SK-N-MC (cell line): ENCODE data around the gene ADARB2.

ENCODE experiments used
- DNase-seq: peaks from one replicate; pipeline ENCODE4 v3.0.0-alpha.2; 2011; ENCODE audit warnings: low read depth, low spot score
- H3K27ac ChIP-seq: fragments of 200-600 bp; sonication (generic); 2 replicates; pipeline ENCODE4 v1.5.1; 2016; ENCODE audit warnings: mixed run types
- H3K36me3 ChIP-seq: fragments of 200-600 bp; sonication (generic); 2 replicates; pipeline ENCODE4 v1.6.1; 2017; ENCODE audit warnings: antibody characterized with exemption, low read length, mixed read lengths; ENCODE audit not compliant: insufficient read depth
- H3K4me3 ChIP-seq: fragments of 200-600 bp; sonication (generic); 2 replicates; pipeline ENCODE4 v1.5.1; 2016
- H3K9ac ChIP-seq: fragments of 200-600 bp; sonication (generic); 2 replicates; pipeline ENCODE4 v1.8.0; 2017; ENCODE audit warnings: mixed run types, mixed read lengths; ENCODE audit not compliant: insufficient read length
- H3K9me3 ChIP-seq: fragments of 200-600 bp; sonication (generic); 2 replicates; pipeline ENCODE4 v1.6.1; 2017; ENCODE audit warnings: low read depth, mild to moderate bottlenecking, antibody characterized with exemption, low read length, moderate library complexity, mixed read lengths
- EZH2 ChIP-seq: fragments of 200-600 bp; sonication (generic); IDR thresholded peaks from one replicate; pipeline ENCODE4 v1.6.1; 2017; ENCODE audit warnings: antibody characterized with exemption
- FOXP2 ChIP-seq: optimal IDR thresholded peaks from 2 replicates; pipeline ENCODE3; 2011; ENCODE audit warnings: mild to moderate bottlenecking, moderate library complexity; ENCODE audit not compliant: insufficient read depth; ENCODE audit errors: extremely low read length, control extremely low read depth
- POLR2AphosphoS5 ChIP-seq: IDR thresholded peaks from 2 replicates; pipeline ENCODE4 v1.6.1; 2012; ENCODE audit warnings: mild to moderate bottlenecking, low read depth, low read length, borderline replicate concordance

Gene ADARB2

GRCh38 chr10:1601406-1601805 lies 135.9 kb downstream of the ADARB2 start:
- Histone ChIP-seq H3K9me3 (no peaks in the 10 kb centered on the region), H3K36me3 (no peaks in the 10 kb centered on the region), H3K9ac (no peak overlapping the region)

GRCh38 chr10:1600861-1601260 lies 136.5 kb downstream of the ADARB2 start:
- TF ChIP-seq EZH2, result no peak
- TF ChIP-seq POLR2AphosphoS5, result no peak
- no peak for TF ChIP-seq FOXP2
- no peak overlapping the region for H3K9ac ChIP-seq
- no peaks in the 10 kb centered on the region for H3K36me3 ChIP-seq
- DNase-seq, result no peak
- H3K27ac ChIP-seq, result no peak overlapping the region
- no peak overlapping the region for H3K4me3 ChIP-seq
- no peaks in the 10 kb centered on the region for H3K9me3 ChIP-seq

More at GRCh38 chr10:1601406-1601805, 135.9 kb downstream of the ADARB2 start:
- peak overlapping the region; percentile 46; the same call in 1 of the 2 replicates for H3K27ac ChIP-seq
- TF ChIP-seq POLR2AphosphoS5 (no peak), EZH2 (no peak), FOXP2 (no peak)
- no peak for DNase-seq
- no peak overlapping the region for H3K4me3 ChIP-seq

- no peak overlapping the region for H3K4me3 ChIP-seq
- TF ChIP-seq POLR2AphosphoS5 (no peak), FOXP2 (no peak), EZH2 (no peak)
- no peak overlapping the region for H3K9ac ChIP-seq
- no peak overlapping the region for H3K27ac ChIP-seq
- no peaks in the 10 kb centered on the region for H3K9me3 ChIP-seq
- H3K36me3 ChIP-seq, result no peaks in the 10 kb centered on the region
- DNase-seq, result no peak
These were observed 138.8 kb downstream of the ADARB2 start for GRCh38 chr10:1598393-1599153.

GRCh38 chr10:1597370-1598146 lies 139.8 kb downstream of the ADARB2 start:
- no peaks in the 10 kb centered on the region for H3K36me3 ChIP-seq
- H3K27ac ChIP-seq, result peak overlapping the region; percentile 89
- H3K4me3 ChIP-seq, result peak overlapping the region; percentile 56
- no peak for TF ChIP-seq FOXP2
- no peak for TF ChIP-seq POLR2AphosphoS5
- no peak for TF ChIP-seq EZH2
- DNase-seq, result no peak
- no peak overlapping the region for H3K9ac ChIP-seq
- H3K9me3 ChIP-seq, result no peaks in the 10 kb centered on the region

- Histone ChIP-seq H3K9me3 (no peaks in the 10 kb centered on the region), H3K9ac (no peak overlapping the region), H3K4me3 (peak overlapping the region; percentile 56), H3K27ac (peak overlapping the region; percentile 89), H3K36me3 (no peaks in the 10 kb centered on the region)
- TF ChIP-seq FOXP2 (no peak), POLR2AphosphoS5 (no peak), EZH2 (no peak)
- no peak for DNase-seq
These were observed 140.7 kb downstream of the ADARB2 start for GRCh38 chr10:1596482-1597099.

- Histone ChIP-seq H3K36me3 (no peaks in the 10 kb centered on the region), H3K9ac (no peak overlapping the region), H3K27ac (no peak overlapping the region), H3K9me3 (no peaks in the 10 kb centered on the region), H3K4me3 (no peak overlapping the region)
- TF ChIP-seq EZH2, result no peak
- TF ChIP-seq FOXP2, result no peak
- TF ChIP-seq POLR2AphosphoS5, result no peak
- DNase-seq, result no peak
These were observed 141.6 kb downstream of the ADARB2 start for GRCh38 chr10:1595726-1596125.

- Histone ChIP-seq H3K9ac (no peak overlapping the region), H3K4me3 (no peak overlapping the region), H3K36me3 (no peaks in the 10 kb centered on the region), H3K9me3 (no peaks in the 10 kb centered on the region), H3K27ac (no peak overlapping the region)
- TF ChIP-seq FOXP2 (no peak), EZH2 (no peak), POLR2AphosphoS5 (no peak)
- DNase-seq, result no peak
These were observed 142.1 kb downstream of the ADARB2 start for GRCh38 chr10:1595242-1595600.

GRCh38 chr10:1594372-1595241 lies 142.7 kb downstream of the ADARB2 start:
- Histone ChIP-seq H3K9ac (no peak overlapping the region), H3K4me3 (no peak overlapping the region), H3K27ac (no peak overlapping the region), H3K36me3 (no peaks in the 10 kb centered on the region), H3K9me3 (no peaks in the 10 kb centered on the region)
- no peak for DNase-seq
- no peak for TF ChIP-seq EZH2
